ENCODE measurements around the gene ZNF331.

The ZNF331 gene

GRCh38 chr19:53509443-53509842 is 28.5 kb upstream of the ZNF331 start:
- Histone ChIP-seq H3K27ac (ENCODE audit: low read depth, low read length) (no peak overlapping the region), H3K79me2 (ENCODE audit: control insufficient read depth, low read length) (no peaks in the 10 kb centered on the region), H3K4me2 (ENCODE audit: low read length) (no peak overlapping the region), H3K9me3 (ENCODE audit: control insufficient read depth, insufficient read depth, low read length) (peaks cover 9% of the 10 kb centered on the region; the same call in 1 of the 2 replicates), H3K9me2 (replicated peaks; ENCODE audit: control insufficient read depth, low read length) (no peaks in the 10 kb centered on the region), H3F3A (ENCODE audit: control insufficient read depth, insufficient read depth) (no peaks in the 10 kb centered on the region), H3K36me3 (ENCODE audit: control insufficient read depth, low read length) (no peaks in the 10 kb centered on the region), H3K4me3 (ENCODE audit: low read length) (no peak overlapping the region), H4K20me1 (ENCODE audit: control insufficient read depth, insufficient read depth, low read depth, low read length) (no peaks in the 10 kb centered on the region), H3K4me1 (ENCODE audit: control insufficient read depth, low read length) (no peaks in the 10 kb centered on the region), H3K27me3 (ENCODE audit: control insufficient read depth, low read length) (no peaks in the 10 kb centered on the region)
- TF ChIP-seq, protein P1, sequence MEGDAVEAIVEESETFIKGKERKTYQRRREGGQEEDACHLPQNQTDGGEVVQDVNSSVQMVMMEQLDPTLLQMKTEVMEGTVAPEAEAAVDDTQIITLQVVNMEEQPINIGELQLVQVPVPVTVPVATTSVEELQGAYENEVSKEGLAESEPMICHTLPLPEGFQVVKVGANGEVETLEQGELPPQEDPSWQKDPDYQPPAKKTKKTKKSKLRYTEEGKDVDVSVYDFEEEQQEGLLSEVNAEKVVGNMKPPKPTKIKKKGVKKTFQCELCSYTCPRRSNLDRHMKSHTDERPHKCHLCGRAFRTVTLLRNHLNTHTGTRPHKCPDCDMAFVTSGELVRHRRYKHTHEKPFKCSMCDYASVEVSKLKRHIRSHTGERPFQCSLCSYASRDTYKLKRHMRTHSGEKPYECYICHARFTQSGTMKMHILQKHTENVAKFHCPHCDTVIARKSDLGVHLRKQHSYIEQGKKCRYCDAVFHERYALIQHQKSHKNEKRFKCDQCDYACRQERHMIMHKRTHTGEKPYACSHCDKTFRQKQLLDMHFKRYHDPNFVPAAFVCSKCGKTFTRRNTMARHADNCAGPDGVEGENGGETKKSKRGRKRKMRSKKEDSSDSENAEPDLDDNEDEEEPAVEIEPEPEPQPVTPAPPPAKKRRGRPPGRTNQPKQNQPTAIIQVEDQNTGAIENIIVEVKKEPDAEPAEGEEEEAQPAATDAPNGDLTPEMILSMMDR (IDR thresholded peaks at IDR 0.05; ENCODE audit: low read depth, low read length, poor library complexity, severe bottlenecking), result no peak
- TF ChIP-seq EZH2phosphoT487 (IDR thresholded peaks at IDR 0.05; ENCODE audit: borderline replicate concordance, low read length), result no peak

- Histone ChIP-seq H3K4me1 (ENCODE audit: control insufficient read depth, low read length) (no peaks in the 10 kb centered on the region), H3K27me3 (ENCODE audit: control insufficient read depth, low read length) (no peaks in the 10 kb centered on the region), H3K27ac (ENCODE audit: low read depth, low read length) (no peak overlapping the region), H3K4me3 (ENCODE audit: low read length) (no peak overlapping the region), H3K79me2 (ENCODE audit: control insufficient read depth, low read length) (no peaks in the 10 kb centered on the region), H3K36me3 (ENCODE audit: control insufficient read depth, low read length) (no peaks in the 10 kb centered on the region), H4K20me1 (ENCODE audit: control insufficient read depth, insufficient read depth, low read depth, low read length) (no peaks in the 10 kb centered on the region), H3K9me3 (ENCODE audit: control insufficient read depth, insufficient read depth, low read length) (peaks cover 9% of the 10 kb centered on the region; the same call in 1 of the 2 replicates), H3F3A (ENCODE audit: control insufficient read depth, insufficient read depth) (no peaks in the 10 kb centered on the region), H3K4me2 (ENCODE audit: low read length) (no peak overlapping the region), H3K9me2 (replicated peaks; ENCODE audit: control insufficient read depth, low read length) (no peaks in the 10 kb centered on the region)
- TF ChIP-seq EZH2phosphoT487 (IDR thresholded peaks at IDR 0.05; ENCODE audit: borderline replicate concordance, low read length), result no peak
- TF ChIP-seq, protein P1 (IDR thresholded peaks at IDR 0.05; ENCODE audit: low read depth, low read length, poor library complexity, severe bottlenecking), result no peak
These were observed 28.1 kb upstream of the ZNF331 start for GRCh38 chr19:53509845-53510244.

DNA sequence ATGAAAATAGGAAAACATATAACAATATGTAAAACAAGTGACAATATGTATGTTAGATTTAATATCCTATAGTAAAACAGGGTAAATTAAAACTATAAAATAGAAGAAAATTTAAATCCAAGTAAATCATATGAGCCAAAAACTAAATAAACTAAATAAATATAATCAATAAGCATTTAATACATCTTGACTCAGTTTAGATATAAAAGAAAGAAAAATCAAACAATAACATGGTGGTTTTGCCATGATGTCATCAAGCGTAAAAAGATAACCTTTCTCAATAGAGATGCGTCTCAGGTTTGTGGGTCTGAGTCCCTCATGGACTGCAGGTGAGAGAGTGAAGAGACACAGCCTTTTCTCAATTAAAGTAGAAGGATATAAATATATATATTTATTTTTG is 26.6 kb upstream of the ZNF331 start:
- no peak overlapping the region for H3K27ac ChIP-seq (ENCODE audit: low read depth, low read length)
- H3K4me2 ChIP-seq (ENCODE audit: low read length), result no peak overlapping the region
- H3K9me3 ChIP-seq (ENCODE audit: control insufficient read depth, insufficient read depth, low read length), result peaks cover 9% of the 10 kb centered on the region; the same call in 1 of the 2 replicates
- no peaks in the 10 kb centered on the region for H3K36me3 ChIP-seq (ENCODE audit: control insufficient read depth, low read length)
- H3K27me3 ChIP-seq (ENCODE audit: control insufficient read depth, low read length), result no peaks in the 10 kb centered on the region
- H3K79me2 ChIP-seq (ENCODE audit: control insufficient read depth, low read length), result no peaks in the 10 kb centered on the region
- no peaks in the 10 kb centered on the region for H3K9me2 ChIP-seq (replicated peaks; ENCODE audit: control insufficient read depth, low read length)
- no peaks in the 10 kb centered on the region for H3F3A ChIP-seq (ENCODE audit: control insufficient read depth, insufficient read depth)
- no peaks in the 10 kb centered on the region for H4K20me1 ChIP-seq (ENCODE audit: control insufficient read depth, insufficient read depth, low read depth, low read length)
- no peaks in the 10 kb centered on the region for H3K4me1 ChIP-seq (ENCODE audit: control insufficient read depth, low read length)
- TF ChIP-seq, protein P1 (IDR thresholded peaks at IDR 0.05; ENCODE audit: low read depth, low read length, poor library complexity, severe bottlenecking), result no peak
- TF ChIP-seq EZH2phosphoT487 (IDR thresholded peaks at IDR 0.05; ENCODE audit: borderline replicate concordance, low read length), result no peak
- no peak overlapping the region for H3K4me3 ChIP-seq (ENCODE audit: low read length)
